GM18873 (cell line): ENCODE results near the gene SCMH1.

Experiments
- ATAC-seq: cut with Tn5 transposase; IDR thresholded peaks from one replicate; pipeline ENCODE4 v1.9.1; 2021; ENCODE audit warnings: mild to moderate bottlenecking, moderate library complexity, moderate number of reproducible peaks; ENCODE audit not compliant: unreplicated experiment, low FRiP score

The SCMH1 gene

DNA sequence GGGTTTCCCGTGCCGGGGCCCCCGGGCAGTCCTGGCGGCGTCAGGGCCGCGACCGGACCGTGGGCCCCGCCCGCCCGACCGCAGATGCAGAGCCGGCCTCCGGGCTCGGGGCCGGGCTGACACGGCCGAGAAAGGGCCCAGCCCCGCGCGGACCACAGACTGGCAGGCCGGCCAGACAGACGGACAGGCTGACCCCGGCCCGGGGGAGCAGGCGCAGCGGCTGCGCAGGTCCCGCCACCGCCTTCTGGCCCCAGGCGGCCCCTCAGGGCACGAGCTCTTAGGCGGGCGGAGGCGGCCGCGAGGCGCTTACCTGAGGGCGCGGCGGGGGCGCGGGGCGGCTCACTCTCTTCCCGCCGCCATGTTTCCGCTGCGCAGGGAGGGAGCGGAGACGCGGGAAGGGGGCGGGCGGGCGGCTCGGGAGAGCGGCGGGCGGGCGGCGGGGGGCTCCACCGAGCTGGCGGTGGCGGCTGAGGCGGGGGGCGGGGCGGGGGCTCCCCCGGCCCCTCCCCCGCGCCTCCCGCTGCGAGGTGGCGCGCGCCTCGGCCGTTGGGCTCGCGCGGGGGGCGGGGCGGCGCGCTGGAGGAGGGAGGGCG, at the start of gene SCMH1:
Gene SCMH1 (minus strand): TSS at position 558 of the 593 bp plus-strand sequence. CDS start 56,173 bp downstream, outside the sequence.
- ATAC-seq = no peak

GRCh38 chr1:41291195-41291594, 49.1 kb upstream of the SCMH1 start:
- no peak for ATAC-seq

DNA sequence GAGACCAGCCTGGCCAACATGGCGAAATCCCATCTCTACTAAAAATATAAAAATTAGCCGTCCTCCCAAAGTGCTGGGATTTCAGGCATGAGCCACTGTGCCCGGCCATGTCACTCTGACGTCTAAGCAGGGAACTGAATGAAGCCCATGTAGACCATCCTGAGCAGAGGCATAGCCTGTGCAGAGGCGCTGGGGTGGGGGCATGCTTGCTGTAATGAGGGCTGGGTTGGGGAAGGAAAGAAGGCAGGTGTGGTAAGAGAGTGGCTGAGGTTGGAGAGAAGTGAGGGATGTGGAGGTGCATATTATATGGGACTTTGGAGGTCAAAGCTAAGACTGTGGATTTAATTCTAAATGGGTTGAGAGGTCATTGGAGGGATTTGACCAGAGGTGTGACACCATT, 47.1 kb upstream of the SCMH1 start:
- no peak for ATAC-seq

DNA sequence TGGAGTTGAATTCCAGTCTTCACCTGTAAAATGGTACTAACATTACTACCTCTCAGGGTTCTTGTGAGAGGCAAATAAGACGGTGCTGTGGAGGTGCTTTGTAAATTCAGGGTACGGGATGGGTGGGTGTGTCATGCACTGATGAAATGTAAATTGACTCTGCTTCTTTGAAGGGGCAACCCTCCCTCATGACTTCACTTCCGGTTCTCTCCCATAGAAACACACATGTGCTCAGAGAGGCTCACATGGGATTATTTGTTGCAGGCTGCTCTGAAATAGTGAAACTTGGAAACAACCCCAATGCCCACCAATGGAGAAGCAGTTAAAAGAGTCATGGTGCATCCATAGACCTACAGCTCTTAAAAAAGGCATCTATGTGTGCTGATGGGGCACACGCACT, 44.9 kb upstream of the SCMH1 start:
- no peak for ATAC-seq

DNA sequence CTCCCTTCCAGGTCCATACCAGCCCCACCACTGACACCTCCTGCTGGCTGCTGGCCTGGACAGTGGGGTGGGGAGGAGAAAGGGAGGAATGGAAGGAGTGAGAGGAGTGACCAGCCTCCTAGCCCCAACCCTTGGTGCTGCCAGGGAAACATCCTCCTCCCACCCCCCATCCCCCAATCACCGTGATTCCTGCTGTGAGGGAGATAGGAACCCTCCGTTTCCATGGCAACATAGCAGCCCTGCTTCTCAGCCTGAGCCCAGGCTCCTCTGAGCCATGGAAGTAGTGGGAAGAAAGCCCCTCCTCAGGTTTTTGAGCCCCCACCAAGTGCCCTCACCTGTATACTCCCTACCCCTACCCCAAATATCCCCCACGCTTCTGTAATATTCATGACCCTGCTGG, 44.4 kb upstream of the SCMH1 start:
- ATAC-seq = no peak

GRCh38 chr1:41285818-41286217, 43.7 kb upstream of the SCMH1 start:
- ATAC-seq = no peak

- ATAC-seq = no peak
These were observed 42.0 kb upstream of the SCMH1 start for GRCh38 chr1:41284121-41284520.

- ATAC-seq = no peak
These were observed 40.7 kb upstream of the SCMH1 start for GRCh38 chr1:41282679-41283317.

DNA sequence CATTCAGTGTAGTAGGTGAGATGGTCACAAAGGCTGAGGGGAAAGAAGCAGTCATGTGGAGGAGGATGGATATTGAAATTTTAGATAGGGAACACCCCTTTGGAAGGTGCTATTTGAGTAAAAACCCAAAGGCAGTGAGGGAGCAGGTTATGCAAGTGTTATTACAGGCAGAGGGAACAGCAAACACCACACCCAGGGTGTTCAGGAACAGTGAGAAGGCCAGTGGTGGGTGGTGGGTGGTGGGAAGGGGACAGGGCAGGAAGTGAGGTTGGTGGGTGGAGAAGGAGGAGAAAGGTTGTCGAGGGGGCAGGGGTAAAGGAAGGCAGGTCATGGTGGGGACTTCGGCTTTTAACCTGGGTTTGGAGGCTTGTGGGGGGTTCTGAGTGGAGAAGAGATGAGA, 39.2 kb upstream of the SCMH1 start:
- ATAC-seq = no peak

GRCh38 chr1:41280202-41281032, 38.3 kb upstream of the SCMH1 start:
- no peak for ATAC-seq

- ATAC-seq = no peak
These were observed 36.0 kb upstream of the SCMH1 start for GRCh38 chr1:41278076-41278475.

DNA sequence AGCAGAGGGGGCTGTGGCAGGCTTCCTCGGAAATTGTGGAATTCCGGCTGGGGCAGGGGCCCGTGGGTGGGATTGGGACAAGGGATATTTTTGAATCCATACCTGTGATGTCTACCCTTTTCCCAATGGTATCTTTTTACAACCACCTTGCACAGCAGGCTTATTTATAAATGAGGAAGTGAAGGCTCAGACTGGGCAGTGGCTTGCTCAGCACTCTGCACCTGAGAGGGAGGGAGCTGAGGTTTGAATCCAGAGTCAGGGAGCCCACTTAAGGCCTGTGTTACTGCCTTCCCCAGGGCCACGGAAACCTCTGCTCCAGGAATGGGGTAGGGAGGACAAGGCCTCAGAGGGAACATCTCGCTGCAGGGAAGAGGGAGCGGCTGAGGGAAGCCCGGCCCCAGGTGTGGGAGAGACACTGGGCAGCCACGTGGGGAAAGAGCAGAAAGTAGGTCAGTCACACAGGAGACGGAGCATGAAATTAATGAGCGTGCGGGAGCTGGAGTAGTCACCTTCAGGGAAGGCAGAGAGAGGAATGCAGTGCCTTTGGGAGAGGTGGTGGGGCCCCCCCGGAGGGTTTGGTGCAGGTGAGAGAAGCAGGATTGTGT, 35.4 kb upstream of the SCMH1 start:
- ATAC-seq = no peak

- no peak for ATAC-seq
These were observed 33.7 kb upstream of the SCMH1 start for GRCh38 chr1:41275831-41276230.

DNA sequence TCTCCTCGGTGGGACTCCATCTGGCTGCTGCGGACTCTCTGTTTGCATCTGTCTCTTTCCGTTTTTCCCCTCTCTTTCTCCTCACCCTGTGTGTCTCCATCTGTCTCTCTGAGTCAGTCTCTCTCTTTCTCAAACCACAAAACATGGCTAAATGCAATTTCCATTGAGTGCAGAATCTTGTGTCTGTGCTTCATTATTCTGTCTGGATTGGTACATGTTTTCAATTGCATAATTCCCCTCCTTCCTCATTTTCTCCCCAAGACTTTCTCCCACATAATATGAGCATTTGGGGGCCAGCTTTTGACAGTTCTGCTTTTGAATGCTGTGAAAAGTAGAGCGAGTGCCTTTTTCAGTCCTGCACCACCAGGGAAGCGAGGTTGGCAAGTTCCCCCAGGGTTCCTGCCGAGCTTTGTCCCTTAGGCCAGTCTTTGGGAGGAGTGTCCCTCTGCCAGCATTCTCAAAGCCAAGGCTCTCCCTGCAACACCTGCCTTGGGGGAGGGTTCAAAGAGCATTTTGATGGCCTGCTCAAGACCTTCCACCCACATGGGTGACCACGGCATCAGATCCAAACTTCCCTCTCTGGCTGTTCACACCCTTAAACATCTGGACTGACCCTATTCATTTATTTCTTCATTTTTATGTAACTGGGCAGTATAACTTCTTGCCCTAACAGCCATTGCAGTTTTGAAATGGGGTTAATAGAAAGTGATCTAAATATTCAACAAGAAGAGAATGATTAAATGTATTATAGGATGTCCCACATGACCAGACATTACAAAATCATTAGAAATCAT, 32.8 kb upstream of the SCMH1 start:
- no peak for ATAC-seq

GRCh38 chr1:41272601-41273000, 30.5 kb upstream of the SCMH1 start:
- ATAC-seq = no peak

GRCh38 chr1:41268154-41268770, 26.2 kb upstream of the SCMH1 start:
- ATAC-seq = no peak

- ATAC-seq = no peak
These were observed 20.0 kb upstream of the SCMH1 start for GRCh38 chr1:41261926-41262618.

GRCh38 chr1:41260768-41261167, 18.7 kb upstream of the SCMH1 start:
- no peak for ATAC-seq

DNA sequence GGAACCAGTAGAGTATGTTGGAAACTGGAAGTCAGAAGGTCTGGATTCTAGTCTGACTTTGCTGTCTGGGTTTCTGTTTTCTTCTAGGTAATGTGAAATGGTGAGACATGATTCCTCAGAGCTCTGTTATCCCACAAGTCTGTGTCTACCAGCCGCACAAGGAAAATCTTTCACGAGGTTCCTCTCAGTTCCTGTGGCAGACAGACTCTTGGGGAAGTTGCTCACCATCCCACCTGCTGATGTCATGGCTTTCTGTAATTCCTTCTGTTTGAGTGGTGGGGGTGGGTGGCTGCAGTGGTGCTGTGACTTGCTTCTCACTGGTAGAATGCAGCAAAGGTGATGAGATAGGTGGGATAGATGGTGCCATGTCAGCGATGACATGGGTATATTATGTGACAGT, 17.1 kb upstream of the SCMH1 start:
- no peak for ATAC-seq
